Caco-2 (cell line): ENCODE measurements around the gene KRTAP9-8. TPM values are rescaled to one million over a fixed set of nuclear protein-coding genes. Genes with fewer than 3 reads are reported as not detected.

Source experiments
- BruUV-seq: library from RNA; stranded (reverse); fragments of 400-500 nt; replicated peaks from 2 replicates; lab custom pipeline; 2021; lab: Mats Ljungman, UMichigan
- CTCF ChIA-PET: fragments of 300-600 bp; sonication (Branson Sonifier 250); formaldehyde crosslinking; loops from one replicate; lab custom pipeline; 2022; ENCODE audit warnings: antibody characterized with exemption; lab: Charles Lee
- POLR2A ChIA-PET: fragments of 300-600 bp; sonication (Branson Sonifier 250); formaldehyde crosslinking; loops from one replicate; lab custom pipeline; 2022; ENCODE audit warnings: antibody characterized with exemption; lab: Charles Lee
- DNase-seq, 2 experiments: peaks; one replicate each; pipeline versions ENCODE4 v3.0.0 to v3.0.0-alpha.2; 2020 to 2022
- H3K27me3 ChIP-seq: replicated peaks from 2 replicates; pipeline ENCODE4 v1.6.0; 2011; ENCODE audit warnings: low read length; ENCODE audit not compliant: control insufficient read depth, insufficient read depth
- H3K36me3 ChIP-seq: 2 replicates; pipeline ENCODE4 v1.5.1; 2011; ENCODE audit warnings: low read length; ENCODE audit not compliant: control insufficient read depth, insufficient read depth
- H3K4me1 ChIP-seq: fragments of 250-450 bp; sonication (Bioruptor Pico); 2 replicates; pipeline ENCODE4 v1.5.1; 2020; ENCODE audit warnings: mild to moderate bottlenecking
- H3K4me3 ChIP-seq: 2 replicates; pipeline ENCODE4 v1.5.1; 2011; ENCODE audit warnings: low read depth, mild to moderate bottlenecking, control low read depth, low read length
- H3K9me3 ChIP-seq: fragments of 250-450 bp; sonication (Bioruptor Pico); 2 replicates; pipeline ENCODE4 v1.5.1; 2020; ENCODE audit warnings: mild to moderate bottlenecking, moderate library complexity
- H3K27ac Mint-ChIP-seq: one replicate; pipeline ENCODE4 v1.8.0; 2022; ENCODE audit warnings: mixed read lengths; ENCODE audit not compliant: unreplicated experiment
- H3K27me3 Mint-ChIP-seq: one replicate; pipeline ENCODE4 v1.8.0; 2022; ENCODE audit warnings: mixed read lengths; ENCODE audit not compliant: insufficient read depth, unreplicated experiment
- H3K36me3 Mint-ChIP-seq: one replicate; pipeline ENCODE4 v1.8.0; 2022; ENCODE audit warnings: mild to moderate bottlenecking, mixed read lengths; ENCODE audit not compliant: insufficient read depth, unreplicated experiment
- H3K4me1 Mint-ChIP-seq: one replicate; pipeline ENCODE4 v1.8.0; 2022; ENCODE audit warnings: low read depth, mixed read lengths; ENCODE audit not compliant: unreplicated experiment
- H3K4me3 Mint-ChIP-seq: one replicate; pipeline ENCODE4 v1.8.0; 2022; ENCODE audit warnings: mild to moderate bottlenecking, moderate library complexity, mixed read lengths; ENCODE audit not compliant: unreplicated experiment
- H3K9me3 Mint-ChIP-seq: one replicate; pipeline ENCODE4 v1.8.0; 2022; ENCODE audit warnings: mixed read lengths; ENCODE audit not compliant: unreplicated experiment
- intact Hi-C: fragments of 100-400 bp; cut with micrococcal nuclease; formaldehyde crosslinking; loops from one replicate; pipeline ENCODE4 v1.10.0; 2022; ENCODE audit not compliant: unreplicated experiment
- total RNA-seq: library from RNA; stranded (reverse); gene quantifications from 2 replicates; pipeline ENCODE4 v1.2.3, GENCODE V29; 2022
- TF ChIP-seq, protein P1 (sequence below), 2 experiments: fragments of 200-600 bp in 1 of 2; IDR thresholded peaks; 1 replicate in 1 of 2; 2 replicates in 1 of 2; pipeline versions ENCODE4 v1.5.1 to v1.8.0; 2011 to 2022; ENCODE audit warnings: antibody characterized with exemption in 1 of 2, control low read depth in 1 of 2, inconsistent platforms in 1 of 2, low read depth in 1 of 2, low read length in 1 of 2, mild to moderate bottlenecking in 1 of 2, moderate library complexity in 1 of 2; ENCODE audit not compliant: insufficient read depth in 1 of 2, severe bottlenecking in 1 of 2, unreplicated experiment in 1 of 2

The KRTAP9-8 gene
- total RNA-seq, 1 experiment from 2014 or later: not detected

DNA sequence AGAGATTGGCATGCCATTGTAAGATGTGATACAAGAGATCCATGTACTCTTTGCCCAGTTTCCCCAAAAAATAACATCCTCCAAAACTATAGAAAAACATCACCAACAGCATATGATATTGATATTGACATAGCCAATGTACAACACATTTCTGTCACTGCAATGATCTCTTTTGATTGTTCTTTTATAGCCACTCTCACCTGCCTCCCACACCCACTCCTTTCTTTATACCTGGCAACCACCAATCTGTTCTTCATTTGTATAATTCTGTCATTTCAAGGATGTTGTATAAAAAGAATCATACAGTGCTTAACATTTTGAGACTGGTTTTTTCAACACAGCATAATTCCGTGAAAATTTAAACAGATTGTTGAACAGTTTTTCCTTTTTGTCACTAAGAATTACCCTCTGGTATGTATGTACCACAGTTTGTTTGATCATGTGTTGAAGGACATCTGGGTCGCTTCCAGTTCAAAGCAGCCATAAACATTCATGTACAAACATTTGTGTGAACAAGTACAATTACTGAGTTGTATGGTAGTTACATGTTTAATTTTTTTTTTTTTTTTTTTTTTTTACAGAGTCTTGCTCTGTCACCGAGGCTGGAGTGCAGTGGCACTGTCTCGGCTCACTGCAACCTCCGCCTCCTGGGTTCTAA is 38.2 kb upstream of the KRTAP9-8 start:
- ChIA-PET POLR2A (no interaction called here), CTCF (no interaction called here)
- Histone ChIP-seq H3K36me3 (no peaks in the 10 kb centered on the region), H3K4me3 (no peak overlapping the region), H3K9me3 (no peaks in the 10 kb centered on the region; the same call in 1 of the 2 replicates), H3K4me1 (no peaks in the 10 kb centered on the region), H3K27me3 (no peaks in the 10 kb centered on the region)
- TF ChIP-seq, protein P1, sequence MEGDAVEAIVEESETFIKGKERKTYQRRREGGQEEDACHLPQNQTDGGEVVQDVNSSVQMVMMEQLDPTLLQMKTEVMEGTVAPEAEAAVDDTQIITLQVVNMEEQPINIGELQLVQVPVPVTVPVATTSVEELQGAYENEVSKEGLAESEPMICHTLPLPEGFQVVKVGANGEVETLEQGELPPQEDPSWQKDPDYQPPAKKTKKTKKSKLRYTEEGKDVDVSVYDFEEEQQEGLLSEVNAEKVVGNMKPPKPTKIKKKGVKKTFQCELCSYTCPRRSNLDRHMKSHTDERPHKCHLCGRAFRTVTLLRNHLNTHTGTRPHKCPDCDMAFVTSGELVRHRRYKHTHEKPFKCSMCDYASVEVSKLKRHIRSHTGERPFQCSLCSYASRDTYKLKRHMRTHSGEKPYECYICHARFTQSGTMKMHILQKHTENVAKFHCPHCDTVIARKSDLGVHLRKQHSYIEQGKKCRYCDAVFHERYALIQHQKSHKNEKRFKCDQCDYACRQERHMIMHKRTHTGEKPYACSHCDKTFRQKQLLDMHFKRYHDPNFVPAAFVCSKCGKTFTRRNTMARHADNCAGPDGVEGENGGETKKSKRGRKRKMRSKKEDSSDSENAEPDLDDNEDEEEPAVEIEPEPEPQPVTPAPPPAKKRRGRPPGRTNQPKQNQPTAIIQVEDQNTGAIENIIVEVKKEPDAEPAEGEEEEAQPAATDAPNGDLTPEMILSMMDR (IDR thresholded peaks at IDR 0.05; ENCODE audit: insufficient read depth in 1 of 2, low read depth in 1 of 2, low read length in 1 of 2, severe bottlenecking in 1 of 2, unreplicated experiment in 1 of 2): no peak
- Mint-ChIP-seq H3K27ac (no peak overlapping the region), H3K27me3 (no peaks in the 10 kb centered on the region), H3K9me3 (no peaks in the 10 kb centered on the region), H3K4me1 (no peaks in the 10 kb centered on the region), H3K36me3 (no peaks in the 10 kb centered on the region), H3K4me3 (no peak overlapping the region)
- BruUV-seq: no TSS peak
- intact Hi-C loops: no loop called here
- no peak for DNase-seq

GRCh38 chr17:41211845-41212466 is 25.8 kb upstream of the KRTAP9-8 start:
- ChIA-PET POLR2A (no interaction called here), CTCF (no interaction called here)
- Mint-ChIP-seq H3K4me3 (no peak overlapping the region), H3K27ac (no peak overlapping the region), H3K27me3 (no peaks in the 10 kb centered on the region), H3K4me1 (no peaks in the 10 kb centered on the region), H3K36me3 (no peaks in the 10 kb centered on the region), H3K9me3 (no peaks in the 10 kb centered on the region)
- Histone ChIP-seq H3K4me3 (no peak overlapping the region), H3K9me3 (peaks cover 4% of the 10 kb centered on the region; the same call in 1 of the 2 replicates), H3K27me3 (no peaks in the 10 kb centered on the region), H3K4me1 (no peaks in the 10 kb centered on the region), H3K36me3 (no peaks in the 10 kb centered on the region)
- no TSS peak for BruUV-seq
- TF ChIP-seq, protein P1 (IDR thresholded peaks at IDR 0.05; ENCODE audit: insufficient read depth in 1 of 2, low read depth in 1 of 2, low read length in 1 of 2, severe bottlenecking in 1 of 2, unreplicated experiment in 1 of 2): no peak
- intact Hi-C loops: no loop called here
- DNase-seq: no peak

- Histone ChIP-seq H3K9me3 (peaks cover 4% of the 10 kb centered on the region; the same call in 1 of the 2 replicates), H3K4me1 (no peaks in the 10 kb centered on the region), H3K36me3 (no peaks in the 10 kb centered on the region), H3K27me3 (no peaks in the 10 kb centered on the region), H3K4me3 (no peak overlapping the region)
- H3K4me1 Mint-ChIP-seq: no peaks in the 10 kb centered on the region
- TF ChIP-seq, protein P1 (IDR thresholded peaks at IDR 0.05; ENCODE audit: insufficient read depth in 1 of 2, low read depth in 1 of 2, low read length in 1 of 2, severe bottlenecking in 1 of 2, unreplicated experiment in 1 of 2): no peak
- no peak overlapping the region for H3K27ac Mint-ChIP-seq
- no peak for DNase-seq
- H3K27me3 Mint-ChIP-seq: no peaks in the 10 kb centered on the region
- intact Hi-C loops: no loop called here
- H3K36me3 Mint-ChIP-seq: no peaks in the 10 kb centered on the region
- no peaks in the 10 kb centered on the region for H3K9me3 Mint-ChIP-seq
- ChIA-PET POLR2A (no interaction called here), CTCF (no interaction called here)
- no peak overlapping the region for H3K4me3 Mint-ChIP-seq
- BruUV-seq: no TSS peak
Measured at GRCh38 chr17:41212524-41213169, 25.2 kb upstream of the KRTAP9-8 start.
